ENCODE results near the gene LRCH4. TPM values are rescaled to one million over a fixed set of nuclear protein-coding genes. Genes with fewer than 3 reads are reported as not detected.

The LRCH4 gene
- total and polyA plus RNA-seq, 2 experiments from 2014 or later, result 103 to 108 TPM

GRCh38 chr7:100578246-100579183 lies 7.4 kb downstream of the LRCH4 start:
- Histone ChIP-seq H3K9me3 (ENCODE audit: low read depth) (no peaks in the 10 kb centered on the region), H3K27ac (no peak overlapping the region), H3K4me3 (no peak overlapping the region), H3K4me1 (ENCODE audit: low read depth) (peaks cover 10% of the 10 kb centered on the region), H3K27me3 (no peaks in the 10 kb centered on the region), H3K36me3 (peaks cover 28% of the 10 kb centered on the region)
- no peak for TF ChIP-seq CTCF (IDR thresholded peaks at IDR 0.05; ENCODE audit: low read depth, low read length)
- DNase-seq (ENCODE audit: low read depth in 1 of 2, low spot score in 1 of 2), result no peak

DNA sequence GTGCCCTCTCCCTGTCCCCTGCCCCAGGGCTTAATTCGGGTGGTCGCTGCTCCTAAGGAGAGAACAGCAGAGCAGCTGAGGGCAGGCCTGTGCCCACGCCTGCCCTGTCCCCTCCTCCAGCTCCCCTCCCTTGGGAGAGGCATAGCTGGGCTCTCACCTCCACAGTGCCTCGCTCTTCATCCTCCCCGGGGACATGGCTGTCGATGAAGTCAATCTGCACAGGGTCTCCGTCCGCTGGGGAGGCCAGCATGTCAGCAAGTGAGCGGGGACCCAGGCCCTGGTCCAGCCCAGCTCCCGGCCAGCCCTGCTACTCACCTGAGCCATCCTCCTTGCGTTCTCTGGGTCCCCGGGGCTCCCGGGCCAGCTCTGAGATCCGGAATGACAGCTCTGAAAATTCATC lies 8.4 kb downstream of the LRCH4 start:
- Histone ChIP-seq H3K4me1 (ENCODE audit: low read depth) (peaks cover under 1% of the 10 kb centered on the region), H3K27me3 (no peaks in the 10 kb centered on the region), H3K4me3 (no peak overlapping the region), H3K36me3 (peaks cover 28% of the 10 kb centered on the region), H3K27ac (no peak overlapping the region), H3K9me3 (ENCODE audit: low read depth) (no peaks in the 10 kb centered on the region)
- no peak for TF ChIP-seq CTCF (IDR thresholded peaks at IDR 0.05; ENCODE audit: low read depth, low read length)
- DNase-seq (ENCODE audit: low read depth in 1 of 2, low spot score in 1 of 2), result no peak

DNA sequence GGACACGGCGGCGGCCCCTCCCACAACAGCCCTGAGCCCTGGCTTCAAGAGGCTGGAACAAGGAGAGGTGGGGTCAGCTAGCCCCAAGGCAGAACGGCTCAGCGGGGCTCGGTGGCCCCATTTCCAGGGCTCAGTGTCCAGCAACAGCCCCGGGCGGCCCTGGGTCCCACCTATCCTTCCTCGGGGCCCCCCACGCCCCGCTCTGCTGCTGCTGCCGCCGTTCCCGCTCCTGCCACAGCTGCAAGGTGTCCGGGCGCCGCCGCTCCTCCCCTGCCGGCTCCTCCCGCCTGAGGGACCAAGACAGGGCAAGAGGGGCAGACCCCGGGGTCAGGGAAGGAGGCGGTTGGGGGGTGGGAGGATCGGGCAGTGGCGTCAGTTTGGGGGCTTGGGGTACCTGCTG lies 8.8 kb downstream of the LRCH4 start:
- Histone ChIP-seq H3K9me3 (ENCODE audit: low read depth) (no peaks in the 10 kb centered on the region), H3K4me1 (ENCODE audit: low read depth) (no peaks in the 10 kb centered on the region), H3K4me3 (no peak overlapping the region), H3K36me3 (peaks cover 28% of the 10 kb centered on the region), H3K27ac (no peak overlapping the region), H3K27me3 (no peaks in the 10 kb centered on the region)
- TF ChIP-seq CTCF (IDR thresholded peaks at IDR 0.05; ENCODE audit: low read depth, low read length), result no peak
- DNase-seq (ENCODE audit: low read depth in 1 of 2, low spot score in 1 of 2), result no peak

DNA sequence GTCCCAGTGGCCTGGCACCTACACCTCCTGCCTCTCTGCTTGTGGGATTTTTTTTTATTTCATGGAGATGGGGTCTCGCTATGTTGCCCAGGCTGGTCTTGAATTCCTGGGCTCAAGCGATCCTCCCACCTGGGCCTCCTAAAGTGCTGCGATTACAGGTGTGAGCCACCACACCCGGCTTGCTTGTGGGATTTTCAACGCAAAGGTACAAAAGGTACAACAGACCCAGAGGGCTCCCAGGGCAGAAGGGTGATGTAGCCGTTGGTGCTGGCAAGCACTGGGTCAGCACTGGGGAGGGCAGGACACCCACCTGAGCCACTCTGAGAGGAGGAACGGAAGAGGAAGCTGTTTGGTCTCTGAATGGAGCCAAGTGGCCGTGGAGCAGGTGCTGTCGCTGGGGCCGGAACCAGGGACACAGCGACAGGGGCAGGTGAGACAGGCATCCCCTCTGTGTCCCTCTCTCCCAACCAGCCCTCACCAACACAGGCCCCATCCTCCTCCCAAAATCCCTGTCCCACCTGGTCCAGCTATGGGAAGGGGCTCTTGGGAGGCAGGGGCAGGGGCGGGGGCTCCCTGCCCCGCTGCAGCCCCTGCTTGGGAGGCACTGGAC lies 9.4 kb downstream of the LRCH4 start:
- TF ChIP-seq CTCF (IDR thresholded peaks at IDR 0.05; ENCODE audit: low read depth, low read length), result no peak
- Histone ChIP-seq H3K27me3 (no peaks in the 10 kb centered on the region), H3K4me3 (no peak overlapping the region), H3K4me1 (ENCODE audit: low read depth) (peaks cover 2% of the 10 kb centered on the region), H3K27ac (no peak overlapping the region), H3K9me3 (ENCODE audit: low read depth) (no peaks in the 10 kb centered on the region), H3K36me3 (peaks cover 26% of the 10 kb centered on the region)
- no peak for DNase-seq (ENCODE audit: low read depth in 1 of 2, low spot score in 1 of 2)

DNA sequence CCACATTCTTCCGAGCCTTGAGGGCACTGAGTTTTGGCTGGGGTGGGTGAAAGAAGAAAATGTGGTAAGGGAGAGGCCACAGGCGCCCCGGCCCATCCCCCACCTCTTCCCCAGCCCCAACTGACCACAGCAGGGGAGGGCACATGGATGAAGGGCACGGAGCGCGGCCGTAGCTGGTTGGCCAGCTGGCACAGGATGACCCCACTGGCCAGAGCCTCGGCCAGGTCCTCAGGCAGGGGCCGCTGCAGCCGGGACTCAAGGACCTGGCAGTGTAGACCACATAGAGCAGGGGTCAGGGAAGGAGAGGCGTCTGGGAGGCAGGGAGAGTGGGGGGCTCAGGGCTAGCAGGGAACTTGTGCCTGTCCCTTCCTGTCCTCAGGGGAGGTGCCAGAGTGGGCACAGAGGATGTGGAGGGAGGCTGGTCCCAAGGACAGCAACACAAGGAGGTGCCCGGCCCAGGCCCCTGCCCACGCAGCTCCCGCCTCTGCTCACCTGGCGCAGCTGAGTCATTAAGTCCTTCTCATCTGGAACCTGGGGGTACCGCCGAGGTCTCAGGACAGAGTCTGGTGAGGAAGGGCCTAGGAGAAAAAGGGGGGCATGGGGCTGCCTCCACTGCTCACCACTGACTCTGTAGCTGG lies 10.1 kb downstream of the LRCH4 start:
- Histone ChIP-seq H3K27me3 (no peaks in the 10 kb centered on the region), H3K4me3 (no peak overlapping the region), H3K9me3 (ENCODE audit: low read depth) (no peaks in the 10 kb centered on the region), H3K27ac (no peak overlapping the region), H3K36me3 (peaks cover 20% of the 10 kb centered on the region), H3K4me1 (ENCODE audit: low read depth) (peaks cover 7% of the 10 kb centered on the region)
- DNase-seq (ENCODE audit: low read depth in 1 of 2, low spot score in 1 of 2), result no peak
- no peak for TF ChIP-seq CTCF (IDR thresholded peaks at IDR 0.05; ENCODE audit: low read depth, low read length)

All from cardiac muscle cell (in vitro differentiated cells and primary cell).